Sigmoid colon (tissue), 4 donors: ENCODE measurements around the gene PHETA1.

Experiments
- CTCF ChIP-seq, 4 experiments: fragments of 450-650 bp in 3 of 4; fragments of 200-600 bp in 1 of 4; IDR thresholded peaks; one replicate each; pipeline ENCODE4 v1.5.1; 2016 to 2019; ENCODE audit warnings: antibody characterized with exemption in 4 of 4, mild to moderate bottlenecking in 3 of 4, moderate library complexity in 2 of 4
- POLR2A ChIP-seq, 2 donors: fragments of 450-650 bp; IDR thresholded peaks; one replicate each; pipeline ENCODE4 v1.6.1; 2016; ENCODE audit warnings: antibody characterized with exemption in 2 of 2, mild to moderate bottlenecking in 2 of 2, moderate library complexity in 2 of 2
- POLR2AphosphoS5 ChIP-seq, 4 donors: sonication (generic); formaldehyde crosslinking; IDR thresholded peaks; one replicate each; pipeline ENCODE4 v1.6.1; 2017; ENCODE audit warnings: antibody characterized with exemption in 4 of 4

DNA sequence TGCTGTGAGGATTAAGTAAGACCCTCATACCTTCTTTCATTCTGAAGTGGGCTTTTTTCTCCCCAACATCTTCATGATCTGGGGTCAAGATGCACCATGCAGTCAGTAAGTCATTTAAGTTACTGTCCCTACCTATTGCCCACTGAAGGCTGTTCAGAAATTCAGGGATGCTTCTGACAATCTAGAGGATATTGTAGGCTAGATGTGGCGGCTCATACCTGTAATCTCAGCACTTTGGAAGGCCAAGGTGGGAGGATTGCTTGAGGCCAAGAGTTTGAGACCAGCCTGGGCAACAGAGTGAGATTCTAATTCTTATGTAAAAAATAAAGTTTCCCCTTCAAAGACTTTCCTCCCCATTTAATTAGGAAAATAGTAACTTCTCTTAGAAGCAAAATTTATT is 28.7 kb downstream of the PHETA1 start:
- TF ChIP-seq CTCF (IDR thresholded peaks at IDR 0.05): no peak
- no peak for TF ChIP-seq POLR2AphosphoS5 (IDR thresholded peaks at IDR 0.05)
- no peak for TF ChIP-seq POLR2A (IDR thresholded peaks at IDR 0.05)
